Neuronal stem cell (in vitro differentiated cells): ENCODE data around the gene TMEM30B.
"Not testable (repeated sequence)": the region's sequence is repeated elsewhere in the genome, so short reads cannot be mapped to it uniquely, and the experiment has no call there.

Source experiments
- DNase-seq: peaks from one replicate; pipeline ENCODE4 v3.0.0-alpha.2; 2013; ENCODE audit warnings: low spot score
- H2AFZ ChIP-seq: one replicate; pipeline ENCODE4 v1.6.1; 2013; ENCODE audit warnings: mild to moderate bottlenecking, low read length, inconsistent platforms
- H2AK5ac ChIP-seq: 2 replicates; pipeline ENCODE4 v1.6.1; 2013; ENCODE audit warnings: low read depth, mild to moderate bottlenecking, inconsistent platforms, low read length, moderate library complexity, mixed read lengths
- H2BK120ac ChIP-seq: 2 replicates; pipeline ENCODE4 v1.6.1; 2013; ENCODE audit warnings: low read depth, mild to moderate bottlenecking, inconsistent platforms, low read length, moderate library complexity, mixed read lengths
- H2BK12ac ChIP-seq: one replicate; pipeline ENCODE4 v1.6.1; 2013; ENCODE audit warnings: low read length, inconsistent platforms
- H2BK15ac ChIP-seq: 2 replicates; pipeline ENCODE4 v1.6.1; 2013; ENCODE audit warnings: mild to moderate bottlenecking, low read length, inconsistent platforms, mixed read lengths
- H2BK5ac ChIP-seq: one replicate; pipeline ENCODE4 v1.6.1; 2013; ENCODE audit warnings: inconsistent platforms, mild to moderate bottlenecking, low read length, moderate library complexity
- H3K14ac ChIP-seq: one replicate; pipeline ENCODE4 v1.6.1; 2013; ENCODE audit warnings: low read length, inconsistent platforms
- H3K18ac ChIP-seq: 2 replicates; pipeline ENCODE4 v1.6.1; 2013; ENCODE audit warnings: low read length, inconsistent platforms
- H3K23ac ChIP-seq: 2 replicates; pipeline ENCODE4 v1.6.1; 2013; ENCODE audit warnings: low read depth, mild to moderate bottlenecking, mixed read lengths, low read length, inconsistent platforms; ENCODE audit not compliant: poor library complexity
- H3K27ac ChIP-seq: replicated peaks from 3 replicates; pipeline ENCODE4 v1.5.1; 2013; ENCODE audit warnings: low read length, inconsistent platforms
- H3K27me3 ChIP-seq, 3 experiments: 2 replicates each; pipeline ENCODE4 v1.6.1; 2013; ENCODE audit warnings: low read length in 3 of 3, mild to moderate bottlenecking in 2 of 3, inconsistent platforms in 1 of 3, low read depth in 1 of 3, mixed read lengths in 1 of 3, moderate library complexity in 1 of 3; ENCODE audit not compliant: control insufficient read depth in 3 of 3, insufficient read depth in 3 of 3
- H3K36me3 ChIP-seq, 2 donors: replicated peaks in 1 of 2; 2 replicates each; pipeline ENCODE4 v1.6.1; 2013; ENCODE audit warnings: low read length in 2 of 2; ENCODE audit not compliant: control insufficient read depth in 2 of 2, insufficient read depth in 2 of 2
- H3K4ac ChIP-seq: 2 replicates; pipeline ENCODE4 v1.6.1; 2013; ENCODE audit warnings: inconsistent platforms, mild to moderate bottlenecking, low read length, moderate library complexity
- H3K4me1 ChIP-seq, 2 donors: 1 replicate in 1 of 2; 2 replicates in 1 of 2; pipeline ENCODE4 v1.6.1; 2013; ENCODE audit warnings: low read length in 2 of 2, low read depth in 1 of 2; ENCODE audit not compliant: control insufficient read depth in 2 of 2, insufficient read depth in 1 of 2
- H3K4me2 ChIP-seq: one replicate; pipeline ENCODE4 v1.6.1; 2013; ENCODE audit warnings: mild to moderate bottlenecking, low read length, inconsistent platforms; ENCODE audit not compliant: insufficient read depth, poor library complexity, severe bottlenecking
- H3K4me3 ChIP-seq, 2 donors: 2 replicates each; pipeline ENCODE4 v1.5.1; 2013; ENCODE audit warnings: low read length in 2 of 2, mild to moderate bottlenecking in 2 of 2, inconsistent platforms in 1 of 2, moderate library complexity in 1 of 2
- H3K79me1 ChIP-seq: one replicate; pipeline ENCODE4 v1.6.1; 2013; ENCODE audit warnings: low read depth, mild to moderate bottlenecking, inconsistent platforms, low read length, moderate library complexity
- H3K9ac ChIP-seq: one replicate; pipeline ENCODE4 v1.6.1; 2013; ENCODE audit warnings: mild to moderate bottlenecking, low read depth, low read length, inconsistent platforms; ENCODE audit not compliant: poor library complexity
- H3K9me3 ChIP-seq, 2 donors: replicated peaks in 1 of 2; 2 replicates each; pipeline versions ENCODE3 to v1.6.1; 2013; ENCODE audit warnings: low read length in 2 of 2, mild to moderate bottlenecking in 2 of 2, inconsistent platforms in 1 of 2, low read depth in 1 of 2, mixed read lengths in 1 of 2, moderate library complexity in 1 of 2; ENCODE audit not compliant: control insufficient read depth in 2 of 2, insufficient read depth in 1 of 2
- H4K8ac ChIP-seq: one replicate; pipeline ENCODE4 v1.6.1; 2013; ENCODE audit warnings: low read depth, mild to moderate bottlenecking, inconsistent platforms, low read length, moderate library complexity
- H4K91ac ChIP-seq: one replicate; pipeline ENCODE4 v1.6.1; 2013; ENCODE audit warnings: low read length, low read depth, mild to moderate bottlenecking, inconsistent platforms; ENCODE audit not compliant: poor library complexity
- WGBS, 2 donors: extraction: QIAGEN DNeasy Blood & Tissue Kit; methylation state at CpG; one replicate each; pipeline ENCODE4 v1.1.7; 2013; ENCODE audit warnings: missing lambda C conversion rate in 2 of 2, mixed read lengths in 1 of 2; ENCODE audit not compliant: insufficient read length in 2 of 2, insufficient replicate concordance in 1 of 2; ENCODE audit errors: extremely low coverage in 2 of 2; 5-methylcytosine and 5-hydroxymethylcytosine counted together

TMEM30B gene

GRCh38 chr14:61315313-61315712 lies 34.2 kb upstream of the TMEM30B start:
- peaks cover 0 to 14% (median 0%) of the 10 kb centered on the region in 3 experiments for H3K27me3 ChIP-seq
- H3K27ac ChIP-seq = no peak overlapping the region
- no peak overlapping the region for H2AK5ac ChIP-seq
- no peak for DNase-seq
- H2BK120ac ChIP-seq = no peak overlapping the region
- peaks cover 0 to 1% of the 10 kb centered on the region in 2 donors for H3K36me3 ChIP-seq
- H2BK12ac ChIP-seq = no peak overlapping the region
- no peak overlapping the region for H2BK15ac ChIP-seq
- no peak overlapping the region for H3K9ac ChIP-seq
- H2BK5ac ChIP-seq = no peak overlapping the region
- no peak overlapping the region for H3K18ac ChIP-seq
- H3K4ac ChIP-seq = no peak overlapping the region
- no peak overlapping the region for H3K23ac ChIP-seq
- no peaks in the 10 kb centered on the region for H3K79me1 ChIP-seq
- no peak overlapping the region for H3K4me2 ChIP-seq
- H3K4me1 ChIP-seq = no peaks in the 10 kb centered on the region
- H3K4me3 ChIP-seq = no peak overlapping the region
- no CpG with 5 or more reads among the region's 4 CpGs for WGBS, 2 donors
- no peak overlapping the region for H3K14ac ChIP-seq
- H4K8ac ChIP-seq = no peak overlapping the region
- H4K91ac ChIP-seq = no peak overlapping the region
- H3K9me3 ChIP-seq = peaks cover 0 to 2% of the 10 kb centered on the region in 2 donors
- no peak overlapping the region for H2AFZ ChIP-seq

GRCh38 chr14:61308701-61309100 lies 27.6 kb upstream of the TMEM30B start:
- not testable (repeated sequence) for H4K8ac ChIP-seq, H3K23ac ChIP-seq, H3K27me3 ChIP-seq, H2BK15ac ChIP-seq, H3K4me1 ChIP-seq, H3K14ac ChIP-seq, H3K9me3 ChIP-seq, H3K27ac ChIP-seq, H4K91ac ChIP-seq, H2BK120ac ChIP-seq, H2BK5ac ChIP-seq, H2BK12ac ChIP-seq, H3K79me1 ChIP-seq, H3K4me2 ChIP-seq, H3K4ac ChIP-seq, H3K4me3 ChIP-seq, H2AFZ ChIP-seq, H3K18ac ChIP-seq, H3K9ac ChIP-seq, H3K36me3 ChIP-seq, DNase-seq, H2AK5ac ChIP-seq
- WGBS, 2 donors = no CpG with 5 or more reads among the region's 4 CpGs

GRCh38 chr14:61308198-61308597 lies 27.1 kb upstream of the TMEM30B start:
- Histone ChIP-seq H3K9me3 (peaks cover 0 to 2% of the 10 kb centered on the region in 2 donors), H2BK15ac (no peak overlapping the region), H3K79me1 (no peaks in the 10 kb centered on the region), H3K27me3 (no peaks in the 10 kb centered on the region), H3K4me2 (no peak overlapping the region), H3K23ac (no peak overlapping the region), H3K9ac (no peak overlapping the region), H3K4ac (no peak overlapping the region), H2AK5ac (no peak overlapping the region), H3K14ac (no peak overlapping the region), H3K4me3 (no peak overlapping the region), H4K8ac (no peak overlapping the region), H2AFZ (no peak overlapping the region), H2BK12ac (no peak overlapping the region), H2BK5ac (no peak overlapping the region), H3K18ac (no peak overlapping the region), H2BK120ac (no peak overlapping the region), H4K91ac (no peak overlapping the region), H3K27ac (no peak overlapping the region), H3K36me3 (peaks cover 0 to 1% of the 10 kb centered on the region in 2 donors), H3K4me1 (no peaks in the 10 kb centered on the region)
- WGBS, 2 donors = no CpG with 5 or more reads among the region's 3 CpGs
- DNase-seq = no peak

- Histone ChIP-seq H2AK5ac (no peak overlapping the region), H3K23ac (no peak overlapping the region), H3K4ac (no peak overlapping the region), H4K91ac (no peak overlapping the region), H2BK120ac (no peak overlapping the region), H3K27ac (no peak overlapping the region), H3K4me1 (no peaks in the 10 kb centered on the region), H3K36me3 (no peaks in the 10 kb centered on the region), H2BK5ac (no peak overlapping the region), H3K4me3 (no peak overlapping the region), H4K8ac (no peak overlapping the region), H3K4me2 (no peak overlapping the region), H2BK15ac (no peak overlapping the region), H2BK12ac (no peak overlapping the region), H3K9me3 (no peaks in the 10 kb centered on the region), H3K79me1 (no peaks in the 10 kb centered on the region), H3K18ac (no peak overlapping the region), H2AFZ (no peak overlapping the region), H3K27me3 (peaks cover 0 to 1% (median 0%) of the 10 kb centered on the region in 3 experiments), H3K9ac (no peak overlapping the region), H3K14ac (no peak overlapping the region)
- no CpG with 5 or more reads among the region's 2 CpGs for WGBS, 2 donors
- DNase-seq = no peak
These were observed 23.6 kb upstream of the TMEM30B start for GRCh38 chr14:61304688-61305087.
